Bronchial epithelial cell (primary cell): ENCODE measurements around the gene MAP4K5. TPM values are rescaled to one million over a fixed set of nuclear protein-coding genes. Genes with fewer than 3 reads are reported as not detected.

ENCODE experiments used
- DNase-seq: peaks from one replicate; pipeline ENCODE4 v3.0.0-alpha.2; 2010; ENCODE audit warnings: low read depth
- FAIRE-seq: peaks from 2 replicates; lab custom pipeline; 2011; peaks lifted over from hg19 to GRCh38; lab: Jason Lieb, UNC
- H3K27me3 ChIP-seq: 2 replicates; pipeline ENCODE4 v1.5.1; 2011; ENCODE audit warnings: low read length; ENCODE audit not compliant: control insufficient read depth, insufficient read depth
- H3K36me3 ChIP-seq: 2 replicates; pipeline ENCODE4 v1.5.1; 2011; ENCODE audit warnings: low read length; ENCODE audit not compliant: control insufficient read depth, insufficient read depth
- H3K4me3 ChIP-seq: 2 replicates; pipeline ENCODE4 v1.5.1; 2011; ENCODE audit warnings: mild to moderate bottlenecking, low read depth, low read length, control low read depth
- total RNA-seq: library from RNA; depleted of rRNA; stranded (reverse); fragments of >200 nt; gene quantifications from 2 replicates; pipeline ENCODE4 v1.2.1, GENCODE V29; 2014
- TF ChIP-seq, protein P1 (sequence below): IDR thresholded peaks from 2 replicates; pipeline ENCODE4 v1.5.1; 2011; ENCODE audit warnings: mild to moderate bottlenecking, moderate library complexity, low read length, control low read depth, inconsistent platforms; ENCODE audit not compliant: insufficient read depth, severe bottlenecking

Gene MAP4K5
- total RNA-seq, 1 donor from 2014 or later, result 28.4 TPM

GRCh38 chr14:50377550-50378085 is 154.8 kb downstream of the MAP4K5 start:
- H3K4me3 ChIP-seq, result no peak overlapping the region
- TF ChIP-seq, protein P1, sequence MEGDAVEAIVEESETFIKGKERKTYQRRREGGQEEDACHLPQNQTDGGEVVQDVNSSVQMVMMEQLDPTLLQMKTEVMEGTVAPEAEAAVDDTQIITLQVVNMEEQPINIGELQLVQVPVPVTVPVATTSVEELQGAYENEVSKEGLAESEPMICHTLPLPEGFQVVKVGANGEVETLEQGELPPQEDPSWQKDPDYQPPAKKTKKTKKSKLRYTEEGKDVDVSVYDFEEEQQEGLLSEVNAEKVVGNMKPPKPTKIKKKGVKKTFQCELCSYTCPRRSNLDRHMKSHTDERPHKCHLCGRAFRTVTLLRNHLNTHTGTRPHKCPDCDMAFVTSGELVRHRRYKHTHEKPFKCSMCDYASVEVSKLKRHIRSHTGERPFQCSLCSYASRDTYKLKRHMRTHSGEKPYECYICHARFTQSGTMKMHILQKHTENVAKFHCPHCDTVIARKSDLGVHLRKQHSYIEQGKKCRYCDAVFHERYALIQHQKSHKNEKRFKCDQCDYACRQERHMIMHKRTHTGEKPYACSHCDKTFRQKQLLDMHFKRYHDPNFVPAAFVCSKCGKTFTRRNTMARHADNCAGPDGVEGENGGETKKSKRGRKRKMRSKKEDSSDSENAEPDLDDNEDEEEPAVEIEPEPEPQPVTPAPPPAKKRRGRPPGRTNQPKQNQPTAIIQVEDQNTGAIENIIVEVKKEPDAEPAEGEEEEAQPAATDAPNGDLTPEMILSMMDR, result no peak
- no peaks in the 10 kb centered on the region for H3K27me3 ChIP-seq
- FAIRE-seq (no peak), DNase-seq (no peak)
- no peaks in the 10 kb centered on the region for H3K36me3 ChIP-seq

DNA sequence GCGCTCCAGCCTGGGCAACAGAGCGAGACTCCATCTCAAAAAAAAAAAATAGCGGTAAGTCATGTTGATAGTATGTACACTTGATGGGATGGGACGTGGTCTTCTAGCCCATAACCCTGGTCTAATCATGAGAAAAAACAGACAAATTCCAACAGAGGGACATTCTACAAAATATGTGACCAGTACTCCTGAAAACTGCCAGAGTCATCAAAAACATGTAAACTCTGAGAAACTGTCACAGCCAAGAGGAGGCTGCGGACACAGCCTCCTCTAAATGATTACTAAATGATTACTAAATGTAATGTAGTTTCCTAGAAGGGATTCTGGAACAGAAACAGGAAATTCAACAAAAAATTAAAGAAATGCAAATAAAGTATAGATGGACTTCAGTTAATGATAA is 156.6 kb downstream of the MAP4K5 start:
- FAIRE-seq (no peak), DNase-seq (no peak)
- TF ChIP-seq, protein P1, result no peak
- H3K36me3 ChIP-seq, result no peaks in the 10 kb centered on the region
- H3K4me3 ChIP-seq, result no peak overlapping the region
- H3K27me3 ChIP-seq, result no peaks in the 10 kb centered on the region

GRCh38 chr14:50373959-50374358 is 158.4 kb downstream of the MAP4K5 start:
- H3K36me3 ChIP-seq, result no peaks in the 10 kb centered on the region
- no peak overlapping the region for H3K4me3 ChIP-seq
- FAIRE-seq (no peak), DNase-seq (no peak)
- TF ChIP-seq, protein P1, result no peak
- no peaks in the 10 kb centered on the region for H3K27me3 ChIP-seq

- H3K4me3 ChIP-seq, result no peak overlapping the region
- no peak for FAIRE-seq
- TF ChIP-seq, protein P1, result no peak
These were observed 160.8 kb downstream of the MAP4K5 start for GRCh38 chr14:50371546-50371945.

More at GRCh38 chr14:50371546-50371945, 160.8 kb downstream of the MAP4K5 start:
- Histone ChIP-seq H3K36me3 (no peaks in the 10 kb centered on the region), H3K27me3 (no peaks in the 10 kb centered on the region)
- no peak for DNase-seq

Other genes with a start within 250 kb of the MAP4K5 start
- gene L2HGDH, start 220.3 kb downstream of the MAP4K5 start, total RNA-seq, result 6.6 and 7.8 TPM in 2 replicates
- 8.2 and 10.8 TPM in 2 replicates for gene DMAC2L, start 220.2 kb downstream of the MAP4K5 start, total RNA-seq
- 4.5 and 6.1 TPM in 2 replicates for gene CDKL1, start 135.7 kb downstream of the MAP4K5 start, total RNA-seq
- 0.79 and 1.9 TPM in 2 replicates for gene ATL1, start 27.6 kb upstream of the MAP4K5 start, total RNA-seq
- 26.9 and 28.7 TPM in 2 replicates for gene SAV1, start 135.7 kb upstream of the MAP4K5 start, total RNA-seq